Endothelial cell of umbilical vein (primary cell): ENCODE data around the gene PSMC3. TPM values are rescaled to one million over a fixed set of nuclear protein-coding genes. Genes with fewer than 3 reads are reported as not detected.

ENCODE experiments used
- BruUV-seq: library from RNA; stranded (reverse); fragments of 400-500 nt; replicated peaks from 2 replicates; lab custom pipeline; 2021; lab: Mats Ljungman, UMichigan
- CTCF ChIA-PET: fragments of 300-600, 350-600 bp; sonication (Branson Sonifier 250); formaldehyde crosslinking; loops from one replicate; lab custom pipeline; 2021; ENCODE audit warnings: antibody characterized with exemption, inconsistent platforms; lab: Charles Lee
- POLR2A ChIA-PET: fragments of 300-600, 350-600 bp; sonication (Branson Sonifier 250); formaldehyde crosslinking; loops from one replicate; lab custom pipeline; 2021; ENCODE audit warnings: antibody characterized with exemption, inconsistent platforms; lab: Charles Lee
- DNase-seq: peaks from one replicate; pipeline ENCODE4 v3.0.0-alpha.2; 2011; ENCODE audit warnings: low read depth, low spot score
- FAIRE-seq: peaks from 2 replicates; lab custom pipeline; 2011; peaks lifted over from hg19 to GRCh38; lab: Jason Lieb, UNC
- H2AFZ ChIP-seq: 2 replicates; pipeline ENCODE4 v1.6.0; 2012; ENCODE audit warnings: low read depth, low read length, control low read depth, inconsistent platforms
- H3K27ac ChIP-seq: 2 replicates; pipeline ENCODE4 v1.5.1; 2011; ENCODE audit warnings: low read depth, mild to moderate bottlenecking, control low read depth, low read length, moderate library complexity; ENCODE audit not compliant: insufficient read depth
- H3K27me3 ChIP-seq, 2 experiments: 2 replicates each; pipeline versions ENCODE4 v1.6.0 to v1.6.1; 2011; ENCODE audit warnings: low read length in 2 of 2, mixed read lengths in 1 of 2; ENCODE audit not compliant: control insufficient read depth in 2 of 2, insufficient read depth in 2 of 2
- H3K36me3 ChIP-seq, 2 experiments: 2 replicates in 1 of 2; 3 replicates in 1 of 2; pipeline ENCODE4 v1.5.1; 2011; ENCODE audit warnings: low read length in 2 of 2, mild to moderate bottlenecking in 1 of 2, moderate library complexity in 1 of 2; ENCODE audit not compliant: control insufficient read depth in 2 of 2, insufficient read depth in 2 of 2; ENCODE audit errors: extremely low read depth in 1 of 2
- H3K4me1 ChIP-seq: 3 replicates; pipeline ENCODE4 v1.5.1; 2011; ENCODE audit warnings: mild to moderate bottlenecking, low read length; ENCODE audit not compliant: control insufficient read depth, insufficient read depth; ENCODE audit errors: extremely low read depth
- H3K4me2 ChIP-seq: 2 replicates; pipeline ENCODE4 v1.6.1; 2011; ENCODE audit warnings: low read length, control low read depth, mixed read lengths; ENCODE audit not compliant: insufficient read depth
- H3K4me3 ChIP-seq, 3 experiments: fragments of 200-600 bp in 1 of 3; sonication (generic), shearing (Covaris generic) in 1 of 3; replicated peaks in 1 of 3; 2 replicates each; pipeline ENCODE4 v1.5.1; 2011 to 2016; ENCODE audit warnings: control low read depth in 3 of 3, low read length in 3 of 3, mild to moderate bottlenecking in 2 of 3, inconsistent platforms in 1 of 3, low read depth in 1 of 3, moderate library complexity in 1 of 3; ENCODE audit not compliant: insufficient read depth in 1 of 3
- H3K79me2 ChIP-seq: 2 replicates; pipeline ENCODE4 v1.6.0; 2012; ENCODE audit warnings: low read length, inconsistent platforms; ENCODE audit not compliant: control insufficient read depth, insufficient read depth
- H3K9ac ChIP-seq: replicated peaks from 2 replicates; pipeline ENCODE3; 2011; ENCODE audit warnings: low read length, control low read depth; ENCODE audit not compliant: insufficient read depth; ENCODE audit errors: extremely low read depth
- H3K9me1 ChIP-seq: replicated peaks from 3 replicates; pipeline ENCODE4 v1.6.0; 2011; ENCODE audit warnings: mild to moderate bottlenecking, low read length; ENCODE audit not compliant: control insufficient read depth, insufficient read depth; ENCODE audit errors: extremely low read depth
- H3K9me3 ChIP-seq: replicated peaks from 2 replicates; pipeline ENCODE4 v1.5.1; 2012; ENCODE audit warnings: low read length, inconsistent platforms; ENCODE audit not compliant: control insufficient read depth, insufficient read depth
- H4K20me1 ChIP-seq: replicated peaks from 2 replicates; pipeline ENCODE3; 2011; ENCODE audit warnings: mild to moderate bottlenecking, low read length; ENCODE audit not compliant: control insufficient read depth, insufficient read depth; ENCODE audit errors: extremely low read depth
- EZH2 ChIP-seq: IDR thresholded peaks from 2 replicates; pipeline ENCODE4 v1.6.1; 2012; ENCODE audit warnings: borderline replicate concordance, low read depth, mild to moderate bottlenecking, moderate library complexity, low read length, inconsistent platforms; ENCODE audit not compliant: severe bottlenecking
- FOS ChIP-seq: IDR thresholded peaks from 2 replicates; pipeline ENCODE4 v1.6.1; 2011; ENCODE audit warnings: mild to moderate bottlenecking, low read length, moderate library complexity, borderline replicate concordance; ENCODE audit not compliant: insufficient read depth
- GATA2 ChIP-seq: IDR thresholded peaks from 2 replicates; pipeline ENCODE4 v1.7.0; 2011; ENCODE audit warnings: low read depth, mild to moderate bottlenecking, moderate library complexity, mixed read lengths, low read length; ENCODE audit not compliant: insufficient read length, insufficient read depth
- JUN ChIP-seq: IDR thresholded peaks from 2 replicates; pipeline ENCODE4 v1.6.1; 2011; ENCODE audit warnings: borderline replicate concordance, low read depth; ENCODE audit not compliant: insufficient read length, insufficient read depth
- MYC ChIP-seq: IDR thresholded peaks from one replicate; pipeline ENCODE4 v1.6.1; 2011; ENCODE audit warnings: mild to moderate bottlenecking, low read depth, low read length
- POLR2A ChIP-seq: IDR thresholded peaks from 2 replicates; pipeline ENCODE4 v1.6.1; 2012; ENCODE audit warnings: low read depth, mild to moderate bottlenecking, control low read depth, low read length
- POLR2AphosphoS5 ChIP-seq: IDR thresholded peaks from 2 replicates; pipeline ENCODE4 v1.6.1; 2012; ENCODE audit warnings: low read depth, mild to moderate bottlenecking, control low read depth, low read length, moderate library complexity; ENCODE audit not compliant: insufficient read depth
- dilution Hi-C: fragments of 300-500 bp; cut with MboI; formaldehyde crosslinking; loops from one replicate; pipeline ENCODE4 v1.15.0; 2019; ENCODE audit warnings: low sequenced_read_pairs; ENCODE audit not compliant: extremely low pct_ligation_motif_present
- intact Hi-C: fragments of 100-400 bp; cut with micrococcal nuclease; formaldehyde crosslinking; loops from one replicate; pipeline ENCODE4 v1.10.0; 2022
- polyA plus RNA-seq, 4 experiments: library from polyadenylated mRNA; depleted of rRNA in 3 of 4; stranded (reverse) in 3 of 4; unstranded in 1 of 4; fragments of >200 nt; gene quantifications; 2 replicates each; pipeline versions ENCODE4 v1.2.1 to v1.2.3, GENCODE V29; 2011 to 2012; ENCODE audit warnings: missing spikeins in 1 of 4
- total RNA-seq: library from RNA; stranded (reverse); gene quantifications from 2 replicates; pipeline ENCODE4 v1.2.3, GENCODE V29; 2021
- TF ChIP-seq, protein P1 (sequence below), 2 donors: IDR thresholded peaks; 1 replicate in 1 of 2; 2 replicates in 1 of 2; pipeline ENCODE4 v1.5.1; 2011; ENCODE audit warnings: low read length in 2 of 2, mild to moderate bottlenecking in 2 of 2, moderate library complexity in 2 of 2, control low read depth in 1 of 2, inconsistent platforms in 1 of 2, low read depth in 1 of 2; ENCODE audit not compliant: insufficient read depth in 1 of 2; ENCODE audit errors: extremely low read depth in 1 of 2
- TF ChIP-seq, protein P2 (sequence below): IDR thresholded peaks from 2 replicates; pipeline ENCODE4 v1.6.1; 2011; ENCODE audit not compliant: insufficient read depth, insufficient read length

PSMC3 gene
- total and polyA plus RNA-seq, 2 donors (not counting 3 experiments of a cell fraction or from before 2014, with no cell fraction given), result 179 to 203 TPM

GRCh38 chr11:47398551-47398950, 27.7 kb downstream of the PSMC3 start:
- no peaks in the 10 kb centered on the region for H3K79me2 ChIP-seq
- H3K27ac ChIP-seq, result no peak overlapping the region
- no peak overlapping the region for H3K4me2 ChIP-seq
- peaks cover 30% of the 10 kb centered on the region for H3K4me1 ChIP-seq
- CTCF ChIA-PET, result interaction anchor here (0.6 to 8.2 kb wide), 4 partner anchors 10 to 31 kb away, joined by 3 to 74 read pairs (median 6); partner anchors contain the start of gene SLC39A13
- no peaks in the 10 kb centered on the region for H3K36me3 ChIP-seq
- no TSS peak for BruUV-seq
- intact Hi-C loops (no loop called here), dilution Hi-C loops (no loop called here)
- no peaks in the 10 kb centered on the region for H3K9me1 ChIP-seq
- no peaks in the 10 kb centered on the region for H3K27me3 ChIP-seq
- DNase-seq (no peak), FAIRE-seq (no peak)
- no peak for TF ChIP-seq POLR2A
- TF ChIP-seq, protein P1, sequence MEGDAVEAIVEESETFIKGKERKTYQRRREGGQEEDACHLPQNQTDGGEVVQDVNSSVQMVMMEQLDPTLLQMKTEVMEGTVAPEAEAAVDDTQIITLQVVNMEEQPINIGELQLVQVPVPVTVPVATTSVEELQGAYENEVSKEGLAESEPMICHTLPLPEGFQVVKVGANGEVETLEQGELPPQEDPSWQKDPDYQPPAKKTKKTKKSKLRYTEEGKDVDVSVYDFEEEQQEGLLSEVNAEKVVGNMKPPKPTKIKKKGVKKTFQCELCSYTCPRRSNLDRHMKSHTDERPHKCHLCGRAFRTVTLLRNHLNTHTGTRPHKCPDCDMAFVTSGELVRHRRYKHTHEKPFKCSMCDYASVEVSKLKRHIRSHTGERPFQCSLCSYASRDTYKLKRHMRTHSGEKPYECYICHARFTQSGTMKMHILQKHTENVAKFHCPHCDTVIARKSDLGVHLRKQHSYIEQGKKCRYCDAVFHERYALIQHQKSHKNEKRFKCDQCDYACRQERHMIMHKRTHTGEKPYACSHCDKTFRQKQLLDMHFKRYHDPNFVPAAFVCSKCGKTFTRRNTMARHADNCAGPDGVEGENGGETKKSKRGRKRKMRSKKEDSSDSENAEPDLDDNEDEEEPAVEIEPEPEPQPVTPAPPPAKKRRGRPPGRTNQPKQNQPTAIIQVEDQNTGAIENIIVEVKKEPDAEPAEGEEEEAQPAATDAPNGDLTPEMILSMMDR (IDR thresholded peaks at IDR 0.05; ENCODE audit: extremely low read depth in 1 of 2, insufficient read depth in 1 of 2, low read depth in 1 of 2, low read length in 2 of 2), result no peak
- TF ChIP-seq FOS, result no peak
- no peak for TF ChIP-seq MYC
- TF ChIP-seq GATA2, result no peak
- no peak overlapping the region for H2AFZ ChIP-seq
- no peaks in the 10 kb centered on the region for H3K9me3 ChIP-seq
- no peak overlapping the region for H3K9ac ChIP-seq
- H3K4me3 ChIP-seq, result no peak overlapping the region
- no peaks in the 10 kb centered on the region for H4K20me1 ChIP-seq
- POLR2A ChIA-PET, result no interaction called here

DNA sequence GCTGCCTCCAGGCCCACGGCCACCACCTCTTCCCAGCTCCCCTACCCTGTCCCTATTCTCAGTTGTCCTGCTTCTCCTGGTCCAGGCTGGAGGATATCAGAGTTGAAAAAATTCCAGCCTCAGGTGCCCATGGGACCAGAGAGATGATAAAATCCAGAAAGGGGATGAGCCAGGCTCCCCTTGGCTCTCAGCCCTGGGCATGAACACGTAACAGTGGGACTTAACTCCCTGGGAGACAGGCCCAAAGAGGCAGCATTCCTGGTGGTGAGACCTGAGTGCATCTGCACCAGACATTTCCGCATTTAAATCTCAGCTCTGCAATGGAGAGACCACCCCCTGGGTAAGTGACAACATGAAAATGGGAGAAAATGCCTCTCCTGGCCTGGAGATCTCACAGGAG, 28.2 kb downstream of the PSMC3 start:
- ChIA-PET CTCF (interaction anchor here (1.5 to 8.2 kb wide), 2 partner anchors 23 to 24 kb away, joined by 12 to 74 read pairs; no protein-coding TSS in a partner anchor), POLR2A (no interaction called here)
- DNase-seq, result no peak
- intact Hi-C loops, result no loop called here
- dilution Hi-C loops, result no loop called here
- Histone ChIP-seq H3K27ac (no peak overlapping the region), H2AFZ (no peak overlapping the region), H3K4me1 (peaks cover 30% of the 10 kb centered on the region), H4K20me1 (no peaks in the 10 kb centered on the region), H3K9me1 (no peaks in the 10 kb centered on the region), H3K79me2 (no peaks in the 10 kb centered on the region), H3K4me2 (no peak overlapping the region), H3K9ac (no peak overlapping the region), H3K4me3 (no peak overlapping the region), H3K27me3 (no peaks in the 10 kb centered on the region), H3K9me3 (no peaks in the 10 kb centered on the region), H3K36me3 (no peaks in the 10 kb centered on the region)
- no peak for TF ChIP-seq EZH2
- no peak for TF ChIP-seq GATA2
- TF ChIP-seq FOS, result no peak
- no peak for TF ChIP-seq JUN
- TF ChIP-seq, protein P1 (IDR thresholded peaks at IDR 0.05; ENCODE audit: extremely low read depth in 1 of 2, insufficient read depth in 1 of 2, low read depth in 1 of 2, low read length in 2 of 2), result no peak
- no peak for TF ChIP-seq MYC
- no peak for TF ChIP-seq POLR2A
- no peak for TF ChIP-seq POLR2AphosphoS5
- TF ChIP-seq, protein P2, sequence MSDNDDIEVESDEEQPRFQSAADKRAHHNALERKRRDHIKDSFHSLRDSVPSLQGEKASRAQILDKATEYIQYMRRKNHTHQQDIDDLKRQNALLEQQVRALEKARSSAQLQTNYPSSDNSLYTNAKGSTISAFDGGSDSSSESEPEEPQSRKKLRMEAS, result no peak
- BruUV-seq, result no TSS peak
- FAIRE-seq, result no peak
